SK-N-SH (cell line): Measurements from ENCODE around the gene NT5C1A. TPM values are rescaled to one million over a fixed set of nuclear protein-coding genes. Genes with fewer than 3 reads are reported as not detected.

ENCODE experiments used
- CTCF ChIA-PET: fragments of 300-600, 350-600 bp; formaldehyde crosslinking; extraction: SDS; loops from one replicate; lab custom pipeline; 2021; lab: Yijun Ruan, JAX
- POLR2A ChIA-PET: fragments of 350-600 bp; sonication (Branson Sonifier 250); formaldehyde crosslinking; extraction: SDS; loops from one replicate; lab custom pipeline; 2020; ENCODE audit warnings: antibody characterized with exemption, inconsistent platforms; lab: Yijun Ruan, JAX
- DNase-seq: peaks from one replicate; pipeline ENCODE4 v3.0.0; 2012
- H2AFZ ChIP-seq: fragments of 200-600 bp; sonication (generic); 2 replicates; pipeline ENCODE4 v1.8.1; 2016; ENCODE audit warnings: antibody characterized with exemption, mild to moderate bottlenecking, low read depth
- H3F3A ChIP-seq: fragments of 200-600 bp; sonication (generic); replicated peaks from 2 replicates; pipeline ENCODE3; 2016; ENCODE audit warnings: antibody characterized with exemption, mild to moderate bottlenecking; ENCODE audit not compliant: insufficient read depth
- H3K27ac ChIP-seq, 2 experiments: fragments of 200-500 bp in 1 of 2; fragments of 200-600 bp in 1 of 2; sonication (Bioruptor generic) in 1 of 2; sonication (generic), shearing (Covaris generic) in 1 of 2; 2 replicates each; pipeline versions ENCODE4 v1.5.1 to v1.6.1; 2014 to 2016; ENCODE audit warnings: low read depth in 2 of 2, inconsistent platforms in 1 of 2, low read length in 1 of 2, mild to moderate bottlenecking in 1 of 2, mixed read lengths in 1 of 2
- H3K27me3 ChIP-seq: fragments of 200-600 bp; sonication (generic), shearing (Covaris generic); 2 replicates; pipeline ENCODE4 v1.6.1; 2016; ENCODE audit warnings: mixed run types; ENCODE audit not compliant: insufficient read depth
- H3K36me3 ChIP-seq, 2 experiments: fragments of 200-500 bp in 1 of 2; fragments of 200-600 bp in 1 of 2; sonication (Bioruptor generic) in 1 of 2; sonication (generic) in 1 of 2; replicated peaks in 1 of 2; 2 replicates each; pipeline versions ENCODE3 to v1.5.1; 2014 to 2016; ENCODE audit warnings: low read length in 1 of 2, mild to moderate bottlenecking in 1 of 2; ENCODE audit not compliant: insufficient read depth in 2 of 2, control insufficient read depth in 1 of 2
- H3K4me1 ChIP-seq, 2 experiments: fragments of 200-500 bp in 1 of 2; fragments of 200-600 bp in 1 of 2; sonication (Bioruptor generic) in 1 of 2; sonication (generic), shearing (Covaris generic) in 1 of 2; 2 replicates each; pipeline versions ENCODE4 v1.5.1 to v1.6.1; 2014 to 2016; ENCODE audit warnings: low read depth in 1 of 2, low read length in 1 of 2, mixed run types in 1 of 2; ENCODE audit not compliant: insufficient read depth in 2 of 2, control insufficient read depth in 1 of 2
- H3K4me2 ChIP-seq: fragments of 200-600 bp; sonication (generic), shearing (Covaris generic); 2 replicates; pipeline ENCODE4 v1.6.1; 2017; ENCODE audit warnings: mixed run types
- H3K4me3 ChIP-seq, 2 experiments: fragments of 200-500 bp in 1 of 2; fragments of 200-600 bp in 1 of 2; sonication (Bioruptor generic) in 1 of 2; sonication (generic), shearing (Covaris generic) in 1 of 2; 2 replicates each; pipeline versions ENCODE4 v1.5.1 to v1.8.1; 2014 to 2016; ENCODE audit warnings: low read depth in 2 of 2, inconsistent platforms in 1 of 2, low read length in 1 of 2, mild to moderate bottlenecking in 1 of 2, mixed read lengths in 1 of 2, moderate library complexity in 1 of 2
- H3K79me2 ChIP-seq: fragments of 200-600 bp; sonication (generic); 2 replicates; pipeline ENCODE4 v1.8.1; 2017; ENCODE audit warnings: mild to moderate bottlenecking; ENCODE audit not compliant: insufficient read depth
- H3K9ac ChIP-seq: fragments of 200-600 bp; sonication (generic); 2 replicates; pipeline ENCODE4 v1.6.1; 2017; ENCODE audit warnings: mixed run types
- H3K9me2 ChIP-seq: fragments of 200-600 bp; sonication (generic); 2 replicates; pipeline ENCODE4 v1.6.1; 2017; ENCODE audit warnings: mixed run types
- H3K9me3 ChIP-seq: fragments of 200-600 bp; sonication (generic); 2 replicates; pipeline ENCODE4 v1.6.1; 2017; ENCODE audit warnings: mixed run types, mild to moderate bottlenecking, moderate library complexity
- H4K20me1 ChIP-seq: fragments of 200-600 bp; sonication (generic); 2 replicates; pipeline ENCODE4 v1.6.1; 2017; ENCODE audit warnings: mild to moderate bottlenecking, mixed run types; ENCODE audit not compliant: insufficient read depth
- EZH2phosphoT487 ChIP-seq: fragments of 200-600 bp; sonication (generic); IDR thresholded peaks from 2 replicates; pipeline ENCODE4 v1.6.1; 2017; ENCODE audit warnings: low read depth, mixed run types, mild to moderate bottlenecking, antibody characterized with exemption, moderate library complexity, borderline replicate concordance
- MEF2A ChIP-seq: IDR thresholded peaks from 2 replicates; pipeline ENCODE4 v1.4.0; 2012; ENCODE audit warnings: low read depth, borderline replicate concordance
- MXI1 ChIP-seq: IDR thresholded peaks from 2 replicates; pipeline ENCODE4 v1.6.1; 2012; ENCODE audit warnings: mild to moderate bottlenecking, low read depth, low read length, improper control_type of control experiment
- NFIC ChIP-seq: IDR thresholded peaks from 2 replicates; pipeline ENCODE4 v1.4.0; 2012; ENCODE audit warnings: borderline replicate concordance
- NRF1 ChIP-seq: IDR thresholded peaks from 2 replicates; pipeline ENCODE4 v1.6.1; 2012; ENCODE audit warnings: low read depth, mild to moderate bottlenecking, low read length
- POLR2AphosphoS5 ChIP-seq: IDR thresholded peaks from 2 replicates; pipeline ENCODE4 v1.6.1; 2012; ENCODE audit warnings: low read depth, low read length
- RXRA ChIP-seq: IDR thresholded peaks from 2 replicates; pipeline ENCODE4 v1.4.0; 2012; ENCODE audit warnings: low read depth, mild to moderate bottlenecking, borderline replicate concordance
- WGBS: methylation state at CpG from one replicate; pipeline ENCODE4 v1.1.6; 2017; ENCODE audit warnings: low lambda C conversion rate; 5-methylcytosine and 5-hydroxymethylcytosine counted together
- polyA plus RNA-seq, 3 experiments: library from polyadenylated mRNA; depleted of rRNA; stranded (reverse); fragments of >200 nt; gene quantifications; 2 replicates each; pipeline ENCODE4 v1.2.3, GENCODE V29; 2012
- TF ChIP-seq, protein P1 (sequence below): IDR thresholded peaks from 2 replicates; pipeline ENCODE4 v1.4.0; 2012; ENCODE audit warnings: low read depth, borderline replicate concordance
- TF ChIP-seq, protein P2 (sequence below): fragments of 150-350 bp; IDR thresholded peaks from 2 replicates; pipeline ENCODE4 v1.6.1; 2017; ENCODE audit warnings: antibody characterized with exemption, low read length, low read depth, borderline replicate concordance

The NT5C1A gene
- polyA plus RNA-seq, 1 of the 3 experiments (the other 2 are of a cell fraction), result 0.12 TPM

DNA sequence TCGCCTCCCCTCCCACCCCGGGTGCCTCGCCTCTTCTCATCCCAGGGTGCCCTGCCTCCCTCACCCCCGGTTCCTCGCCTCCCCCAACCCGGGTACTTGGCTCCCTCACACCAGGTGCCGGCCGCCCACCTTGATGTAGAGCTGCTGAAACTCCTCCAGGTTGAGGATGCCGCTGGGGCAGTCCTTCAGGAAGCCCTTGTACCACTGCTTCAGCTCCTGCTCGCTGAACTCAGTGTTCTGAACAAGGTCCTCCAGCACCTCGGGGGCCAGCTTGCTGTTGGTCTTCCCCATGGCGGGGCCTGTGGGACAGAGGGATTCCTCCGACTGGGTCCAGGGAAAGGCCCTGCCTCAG is 12.4 kb upstream of the NT5C1A start:
- H3K27ac ChIP-seq, result no peak overlapping the region
- TF ChIP-seq MEF2A (no peak), MXI1 (no peak), NRF1 (no peak), NFIC (no peak), RXRA (no peak), EZH2phosphoT487 (no peak)
- TF ChIP-seq, protein P1, sequence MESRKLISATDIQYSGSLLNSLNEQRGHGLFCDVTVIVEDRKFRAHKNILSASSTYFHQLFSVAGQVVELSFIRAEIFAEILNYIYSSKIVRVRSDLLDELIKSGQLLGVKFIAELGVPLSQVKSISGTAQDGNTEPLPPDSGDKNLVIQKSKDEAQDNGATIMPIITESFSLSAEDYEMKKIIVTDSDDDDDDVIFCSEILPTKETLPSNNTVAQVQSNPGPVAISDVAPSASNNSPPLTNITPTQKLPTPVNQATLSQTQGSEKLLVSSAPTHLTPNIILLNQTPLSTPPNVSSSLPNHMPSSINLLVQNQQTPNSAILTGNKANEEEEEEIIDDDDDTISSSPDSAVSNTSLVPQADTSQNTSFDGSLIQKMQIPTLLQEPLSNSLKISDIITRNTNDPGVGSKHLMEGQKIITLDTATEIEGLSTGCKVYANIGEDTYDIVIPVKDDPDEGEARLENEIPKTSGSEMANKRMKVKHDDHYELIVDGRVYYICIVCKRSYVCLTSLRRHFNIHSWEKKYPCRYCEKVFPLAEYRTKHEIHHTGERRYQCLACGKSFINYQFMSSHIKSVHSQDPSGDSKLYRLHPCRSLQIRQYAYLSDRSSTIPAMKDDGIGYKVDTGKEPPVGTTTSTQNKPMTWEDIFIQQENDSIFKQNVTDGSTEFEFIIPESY, result no peak
- TF ChIP-seq, protein P2, sequence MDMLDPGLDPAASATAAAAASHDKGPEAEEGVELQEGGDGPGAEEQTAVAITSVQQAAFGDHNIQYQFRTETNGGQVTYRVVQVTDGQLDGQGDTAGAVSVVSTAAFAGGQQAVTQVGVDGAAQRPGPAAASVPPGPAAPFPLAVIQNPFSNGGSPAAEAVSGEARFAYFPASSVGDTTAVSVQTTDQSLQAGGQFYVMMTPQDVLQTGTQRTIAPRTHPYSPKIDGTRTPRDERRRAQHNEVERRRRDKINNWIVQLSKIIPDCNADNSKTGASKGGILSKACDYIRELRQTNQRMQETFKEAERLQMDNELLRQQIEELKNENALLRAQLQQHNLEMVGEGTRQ, result no peak
- TF ChIP-seq, all 33 proteins: peak for 0
- H3K36me3 ChIP-seq, result no peaks in the 10 kb centered on the region
- peaks cover 30% of the 10 kb centered on the region; the same call in 1 of the 2 replicates for H3K27me3 ChIP-seq
- H4K20me1 ChIP-seq, result no peaks in the 10 kb centered on the region
- no peaks in the 10 kb centered on the region for H3K79me2 ChIP-seq
- CTCF ChIA-PET, result interaction anchor here (0.7 to 2.1 kb wide), 3 partner anchors 11 to 78 kb away, joined by 3 to 10 read pairs (median 4); partner anchors contain the start of gene NT5C1A
- POLR2A ChIA-PET, result interaction anchor here (0.6 kb wide), 1 partner anchor 17 kb away, joined by 3 read pairs; no protein-coding TSS in a partner anchor
- H3K4me2 ChIP-seq, result no peak overlapping the region
- H3K9me2 ChIP-seq, result no peaks in the 10 kb centered on the region
- no peak overlapping the region for H3K9ac ChIP-seq
- no peak overlapping the region for H3K4me3 ChIP-seq
- H2AFZ ChIP-seq, result no peak overlapping the region
- DNase-seq, result no peak
- H3F3A ChIP-seq, result no peaks in the 10 kb centered on the region
- 83% methylated on average over 11 of the region's 13 CpGs for WGBS
- H3K4me1 ChIP-seq, result peaks cover 0 to 9% of the 10 kb centered on the region in 2 experiments; a peak in 1 of 4 replicates
- no peaks in the 10 kb centered on the region for H3K9me3 ChIP-seq

DNA sequence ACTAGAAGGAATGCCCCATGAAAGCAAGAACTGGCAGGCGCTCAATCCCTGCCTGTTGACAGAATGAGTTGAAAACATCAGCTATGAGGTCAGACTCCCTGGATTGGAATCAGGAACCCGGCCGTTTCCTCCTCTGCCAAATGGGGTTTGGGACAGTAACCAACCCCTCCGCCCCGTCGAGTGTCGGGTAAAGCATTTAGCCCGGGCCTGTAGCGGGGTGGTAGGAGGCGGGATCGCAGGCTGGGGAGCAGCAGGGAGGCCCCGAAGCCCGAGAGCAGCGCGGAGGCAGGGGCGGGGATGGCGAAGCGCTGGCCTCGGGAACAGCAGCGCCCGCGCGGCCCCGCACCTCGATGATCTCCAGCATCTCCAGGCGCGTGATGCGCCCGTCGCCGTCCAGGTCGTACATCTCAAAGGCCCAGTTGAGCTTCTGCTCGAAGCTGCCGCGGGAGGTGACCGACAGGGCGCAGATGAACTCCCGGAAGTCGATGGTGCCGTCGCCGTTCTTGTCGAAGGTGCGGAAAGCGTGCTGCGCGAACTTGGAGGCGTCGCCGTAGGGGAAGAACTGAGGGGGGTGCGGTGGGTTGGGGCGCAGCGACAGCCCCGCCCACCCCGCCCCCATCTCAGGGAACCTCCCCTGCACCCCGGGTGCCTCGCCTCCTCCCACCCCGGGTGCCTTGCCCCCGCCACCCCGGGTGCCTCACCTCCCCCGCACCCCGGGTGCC is 11.8 kb upstream of the NT5C1A start:
- H3K9me3 ChIP-seq, result no peaks in the 10 kb centered on the region
- 89% methylated on average over 52 of the region's 62 CpGs for WGBS
- TF ChIP-seq POLR2AphosphoS5, result no peak
- TF ChIP-seq EZH2phosphoT487, result no peak
- ChIA-PET POLR2A (interaction anchor here (0.6 kb wide), 1 partner anchor 16 kb away, joined by 3 read pairs; no protein-coding TSS in a partner anchor), CTCF (interaction anchor here (0.7 to 2.1 kb wide), 2 partner anchors 11 to 24 kb away, joined by 3 to 10 read pairs; partner anchors contain the start of gene NT5C1A)
- no peak overlapping the region for H3K4me3 ChIP-seq
- no peaks in the 10 kb centered on the region for H3F3A ChIP-seq
- H2AFZ ChIP-seq, result no peak overlapping the region
- no peaks in the 10 kb centered on the region for H3K36me3 ChIP-seq
- no peaks in the 10 kb centered on the region for H4K20me1 ChIP-seq
- H3K9ac ChIP-seq, result no peak overlapping the region
- peaks cover 24% of the 10 kb centered on the region; the same call in 1 of the 2 replicates for H3K27me3 ChIP-seq
- H3K9me2 ChIP-seq, result no peaks in the 10 kb centered on the region
- H3K4me2 ChIP-seq, result no peak overlapping the region
- peaks cover 0 to 6% of the 10 kb centered on the region in 2 experiments; a peak in 1 of 4 replicates for H3K4me1 ChIP-seq
- no peaks in the 10 kb centered on the region for H3K79me2 ChIP-seq
- no peak overlapping the region for H3K27ac ChIP-seq
- DNase-seq, result peak; percentile 42
